Measurements from ENCODE around the gene TMEM247.
"Not testable (repeated sequence)": the region's sequence is repeated elsewhere in the genome, so short reads cannot be mapped to it uniquely, and the experiment has no call there.

The TMEM247 gene

GRCh38 chr2:46469700-46470099 is 9.7 kb upstream of the TMEM247 start:
- Histone ChIP-seq H3K4me1 (ENCODE audit: insufficient read depth, low read length) (no peaks in the 10 kb centered on the region), H3K9me3 (ENCODE audit: control insufficient read depth, insufficient read depth, low read length) (no peaks in the 10 kb centered on the region), H3K9ac (ENCODE audit: low read depth, low read length) (no peak overlapping the region), H3K36me3 (ENCODE audit: insufficient read depth, low read length) (no peaks in the 10 kb centered on the region)

- H3K36me3 ChIP-seq (ENCODE audit: insufficient read depth, low read length), result no peaks in the 10 kb centered on the region
- H3K9ac ChIP-seq (ENCODE audit: low read depth, low read length), result no peak overlapping the region
- no peaks in the 10 kb centered on the region for H3K9me3 ChIP-seq (ENCODE audit: control insufficient read depth, insufficient read depth, low read length)
- H3K4me1 ChIP-seq (ENCODE audit: insufficient read depth, low read length), result no peaks in the 10 kb centered on the region
Measured at GRCh38 chr2:46470114-46470628, 9.2 kb upstream of the TMEM247 start.

- no peak overlapping the region for H3K9ac ChIP-seq (ENCODE audit: low read depth, low read length)
- H3K9me3 ChIP-seq (ENCODE audit: control insufficient read depth, insufficient read depth, low read length), result no peaks in the 10 kb centered on the region
- H3K36me3 ChIP-seq (ENCODE audit: insufficient read depth, low read length), result no peaks in the 10 kb centered on the region
- H3K4me1 ChIP-seq (ENCODE audit: insufficient read depth, low read length), result no peaks in the 10 kb centered on the region
Measured at GRCh38 chr2:46471019-46471583, 8.3 kb upstream of the TMEM247 start.

GRCh38 chr2:46471697-46472096 is 7.7 kb upstream of the TMEM247 start:
- Histone ChIP-seq H3K9me3 (ENCODE audit: control insufficient read depth, insufficient read depth, low read length) (no peaks in the 10 kb centered on the region), H3K4me1 (ENCODE audit: insufficient read depth, low read length) (no peaks in the 10 kb centered on the region), H3K9ac (ENCODE audit: low read depth, low read length) (no peak overlapping the region), H3K36me3 (ENCODE audit: insufficient read depth, low read length) (no peaks in the 10 kb centered on the region)

- H3K9ac ChIP-seq (ENCODE audit: low read depth, low read length); H3K9me3 ChIP-seq (ENCODE audit: control insufficient read depth, insufficient read depth, low read length); H3K4me1 ChIP-seq (ENCODE audit: insufficient read depth, low read length); H3K36me3 ChIP-seq (ENCODE audit: insufficient read depth, low read length): not testable (repeated sequence)
Measured at GRCh38 chr2:46472165-46472564, 7.2 kb upstream of the TMEM247 start.

- H3K9me3 ChIP-seq (ENCODE audit: control insufficient read depth, insufficient read depth, low read length); H3K36me3 ChIP-seq (ENCODE audit: insufficient read depth, low read length); H3K4me1 ChIP-seq (ENCODE audit: insufficient read depth, low read length); H3K9ac ChIP-seq (ENCODE audit: low read depth, low read length): not testable (repeated sequence)
Measured at GRCh38 chr2:46477462-46477861, 1.9 kb upstream of the TMEM247 start.

GRCh38 chr2:46477925-46478324 is 1.4 kb upstream of the TMEM247 start:
- H3K36me3 ChIP-seq (ENCODE audit: insufficient read depth, low read length), result no peaks in the 10 kb centered on the region

GRCh38 chr2:46480562-46480961 is 1.2 kb downstream of the TMEM247 start:
- no peaks in the 10 kb centered on the region for H3K4me1 ChIP-seq (ENCODE audit: insufficient read depth, low read length)
- H3K36me3 ChIP-seq (ENCODE audit: insufficient read depth, low read length), result no peaks in the 10 kb centered on the region
- H3K9me3 ChIP-seq (ENCODE audit: control insufficient read depth, insufficient read depth, low read length), result no peaks in the 10 kb centered on the region
- no peak overlapping the region for H3K9ac ChIP-seq (ENCODE audit: low read depth, low read length)

More at GRCh38 chr2:46477925-46478324, 1.4 kb upstream of the TMEM247 start:
- Histone ChIP-seq H3K4me1 (ENCODE audit: insufficient read depth, low read length) (no peaks in the 10 kb centered on the region), H3K9me3 (ENCODE audit: control insufficient read depth, insufficient read depth, low read length) (no peaks in the 10 kb centered on the region), H3K9ac (ENCODE audit: low read depth, low read length) (no peak overlapping the region; the same call in 1 of the 2 replicates)

GRCh38 chr2:46481198-46482193 is 2.1 kb downstream of the TMEM247 start:
- no peak overlapping the region for H3K9ac ChIP-seq (ENCODE audit: low read depth, low read length)
- H3K9me3 ChIP-seq (ENCODE audit: control insufficient read depth, insufficient read depth, low read length), result no peaks in the 10 kb centered on the region
- no peaks in the 10 kb centered on the region for H3K4me1 ChIP-seq (ENCODE audit: insufficient read depth, low read length)
- H3K36me3 ChIP-seq (ENCODE audit: insufficient read depth, low read length), result no peaks in the 10 kb centered on the region

- Histone ChIP-seq H3K4me1 (ENCODE audit: insufficient read depth, low read length) (no peaks in the 10 kb centered on the region), H3K9ac (ENCODE audit: low read depth, low read length) (no peak overlapping the region; the same call in 1 of the 2 replicates), H3K9me3 (ENCODE audit: control insufficient read depth, insufficient read depth, low read length) (no peaks in the 10 kb centered on the region), H3K36me3 (ENCODE audit: insufficient read depth, low read length) (no peaks in the 10 kb centered on the region)
Measured at GRCh38 chr2:46482490-46482889, 3.1 kb downstream of the TMEM247 start.

GRCh38 chr2:46485002-46485401 is 5.6 kb downstream of the TMEM247 start:
- Histone ChIP-seq H3K36me3 (ENCODE audit: insufficient read depth, low read length) (no peaks in the 10 kb centered on the region), H3K4me1 (ENCODE audit: insufficient read depth, low read length) (peaks cover 16% of the 10 kb centered on the region), H3K9me3 (ENCODE audit: control insufficient read depth, insufficient read depth, low read length) (no peaks in the 10 kb centered on the region), H3K9ac (ENCODE audit: low read depth, low read length) (no peak overlapping the region)

- no peak overlapping the region for H3K9ac ChIP-seq (ENCODE audit: low read depth, low read length)
- no peaks in the 10 kb centered on the region for H3K36me3 ChIP-seq (ENCODE audit: insufficient read depth, low read length)
- peaks cover 27% of the 10 kb centered on the region for H3K4me1 ChIP-seq (ENCODE audit: insufficient read depth, low read length)
- H3K9me3 ChIP-seq (ENCODE audit: control insufficient read depth, insufficient read depth, low read length), result no peaks in the 10 kb centered on the region
Measured at GRCh38 chr2:46486436-46486835, 7.1 kb downstream of the TMEM247 start.

- Histone ChIP-seq H3K4me1 (ENCODE audit: insufficient read depth, low read length) (peaks cover 27% of the 10 kb centered on the region), H3K36me3 (ENCODE audit: insufficient read depth, low read length) (no peaks in the 10 kb centered on the region), H3K9ac (ENCODE audit: low read depth, low read length) (no peak overlapping the region), H3K9me3 (ENCODE audit: control insufficient read depth, insufficient read depth, low read length) (no peaks in the 10 kb centered on the region)
Measured at GRCh38 chr2:46487667-46488335, 8.4 kb downstream of the TMEM247 start.

- Histone ChIP-seq H3K36me3 (ENCODE audit: insufficient read depth, low read length) (no peaks in the 10 kb centered on the region), H3K9me3 (ENCODE audit: control insufficient read depth, insufficient read depth, low read length) (no peaks in the 10 kb centered on the region), H3K9ac (ENCODE audit: low read depth, low read length) (no peak overlapping the region), H3K4me1 (ENCODE audit: insufficient read depth, low read length) (peaks cover 27% of the 10 kb centered on the region)
Measured at GRCh38 chr2:46488389-46488788, 9.0 kb downstream of the TMEM247 start.

Measured in ES-I3 (cell line).